OCI-LY3 (cell line): ENCODE measurements around the gene SEMA5A.

Experiments
- H2AFZ ChIP-seq: fragments of 200-600, 300-600 bp; shearing (Covaris generic); 2 replicates; pipeline ENCODE4 v1.6.0; 2014; ENCODE audit warnings: antibody characterized with exemption, low read depth, low read length
- H3K27ac ChIP-seq: fragments of 200-600, 300-600 bp; sonication (generic); 2 replicates; pipeline ENCODE4 v1.5.1; 2014; ENCODE audit warnings: mild to moderate bottlenecking, low read length, moderate library complexity, mixed read lengths
- H3K27me3 ChIP-seq: fragments of 200-600, 300-600 bp; sonication (generic); 2 replicates; pipeline ENCODE4 v1.6.1; 2014; ENCODE audit warnings: low read depth, low read length, mixed read lengths
- H3K36me3 ChIP-seq: fragments of 200-600, 300-600 bp; sonication (generic); replicated peaks from 2 replicates; pipeline ENCODE3; 2014; ENCODE audit warnings: low read depth, low read length, mixed read lengths
- H3K4me1 ChIP-seq: fragments of 300-600, 200-600 bp; sonication (generic); 2 replicates; pipeline ENCODE4 v1.6.1; 2014; ENCODE audit warnings: low read length, mixed read lengths
- H3K4me2 ChIP-seq: fragments of 200-600, 300-600 bp; sonication (generic); 2 replicates; pipeline ENCODE4 v1.6.1; 2014; ENCODE audit warnings: low read length, mixed read lengths
- H3K4me3 ChIP-seq: fragments of 300-600, 200-600 bp; sonication (generic); 2 replicates; pipeline ENCODE4 v1.5.1; 2014; ENCODE audit warnings: antibody characterized with exemption, mild to moderate bottlenecking, low read length, moderate library complexity
- H3K79me2 ChIP-seq: fragments of 300-600, 200-600 bp; shearing (Covaris generic); 2 replicates; pipeline ENCODE4 v1.6.1; 2014; ENCODE audit warnings: mild to moderate bottlenecking, low read length, mixed read lengths
- H3K9ac ChIP-seq: fragments of 300-600, 200-600 bp; shearing (Covaris generic); 2 replicates; pipeline ENCODE4 v1.6.0; 2014; ENCODE audit warnings: mild to moderate bottlenecking, low read length, moderate library complexity
- H3K9me3 ChIP-seq: fragments of 200-600, 300-600 bp; shearing (Covaris generic); 2 replicates; pipeline ENCODE4 v1.6.1; 2014; ENCODE audit warnings: low read length, mixed read lengths; ENCODE audit not compliant: insufficient read depth
- H4K20me1 ChIP-seq: fragments of 200-600, 300-600 bp; sonication (generic); 2 replicates; pipeline ENCODE4 v1.6.1; 2016; ENCODE audit warnings: low read length, mixed read lengths; ENCODE audit not compliant: insufficient read depth
- CTCF ChIP-seq: fragments of 200-600, 300-600 bp; sonication (generic); IDR thresholded peaks from 2 replicates; pipeline ENCODE4 v1.5.1; 2014; ENCODE audit warnings: antibody characterized with exemption, low read length, low read depth
- EZH2phosphoT487 ChIP-seq: fragments of 200-600 bp; shearing (Covaris generic); IDR thresholded peaks from 2 replicates; pipeline ENCODE4 v1.6.1; 2018; ENCODE audit warnings: antibody characterized with exemption, mixed run types, low read depth

SEMA5A gene

GRCh38 chr5:9588254-9588653 lies 42.4 kb upstream of the SEMA5A start:
- no peak overlapping the region for H3K4me3 ChIP-seq
- H3K27me3 ChIP-seq: no peaks in the 10 kb centered on the region
- H4K20me1 ChIP-seq: no peaks in the 10 kb centered on the region
- no peaks in the 10 kb centered on the region for H3K79me2 ChIP-seq
- TF ChIP-seq CTCF: no peak
- no peak for TF ChIP-seq EZH2phosphoT487
- H3K9me3 ChIP-seq: no peaks in the 10 kb centered on the region
- H3K4me2 ChIP-seq: no peak overlapping the region
- H3K4me1 ChIP-seq: no peaks in the 10 kb centered on the region
- no peak overlapping the region for H3K27ac ChIP-seq
- no peaks in the 10 kb centered on the region for H3K36me3 ChIP-seq
- no peak overlapping the region for H3K9ac ChIP-seq
- no peak overlapping the region for H2AFZ ChIP-seq

GRCh38 chr5:9587135-9587534 lies 41.3 kb upstream of the SEMA5A start:
- Histone ChIP-seq H3K4me1 (no peaks in the 10 kb centered on the region), H3K27me3 (no peaks in the 10 kb centered on the region), H2AFZ (no peak overlapping the region), H3K36me3 (no peaks in the 10 kb centered on the region), H3K27ac (no peak overlapping the region), H3K9ac (no peak overlapping the region), H3K4me2 (no peak overlapping the region), H3K79me2 (no peaks in the 10 kb centered on the region), H3K9me3 (no peaks in the 10 kb centered on the region), H4K20me1 (no peaks in the 10 kb centered on the region), H3K4me3 (no peak overlapping the region)
- no peak for TF ChIP-seq CTCF
- TF ChIP-seq EZH2phosphoT487: no peak

- no peak overlapping the region for H2AFZ ChIP-seq
- no peak overlapping the region for H3K4me3 ChIP-seq
- H3K36me3 ChIP-seq: no peaks in the 10 kb centered on the region
- H3K27ac ChIP-seq: no peak overlapping the region
- H3K79me2 ChIP-seq: no peaks in the 10 kb centered on the region
- no peak for TF ChIP-seq EZH2phosphoT487
- no peak for TF ChIP-seq CTCF
- no peak overlapping the region for H3K4me2 ChIP-seq
- H3K9ac ChIP-seq: no peak overlapping the region
- no peaks in the 10 kb centered on the region for H3K9me3 ChIP-seq
- no peaks in the 10 kb centered on the region for H4K20me1 ChIP-seq
- H3K4me1 ChIP-seq: no peaks in the 10 kb centered on the region
- H3K27me3 ChIP-seq: no peaks in the 10 kb centered on the region
Measured at GRCh38 chr5:9582406-9582805, 36.5 kb upstream of the SEMA5A start.

- Histone ChIP-seq H3K27ac (no peak overlapping the region), H4K20me1 (no peaks in the 10 kb centered on the region), H3K4me3 (no peak overlapping the region), H3K9ac (no peak overlapping the region), H2AFZ (no peak overlapping the region), H3K79me2 (no peaks in the 10 kb centered on the region), H3K36me3 (no peaks in the 10 kb centered on the region), H3K4me1 (no peaks in the 10 kb centered on the region), H3K4me2 (no peak overlapping the region), H3K27me3 (no peaks in the 10 kb centered on the region), H3K9me3 (no peaks in the 10 kb centered on the region)
- TF ChIP-seq EZH2phosphoT487 (no peak), CTCF (no peak)
Measured at GRCh38 chr5:9573796-9574195, 27.9 kb upstream of the SEMA5A start.
